Measurements from ENCODE around the gene DPM3. TPM values are rescaled to one million over a fixed set of nuclear protein-coding genes. Genes with fewer than 3 reads are reported as not detected.
"Not testable (repeated sequence)": the region's sequence is repeated elsewhere in the genome, so short reads cannot be mapped to it uniquely, and the experiment has no call there.

Gene DPM3
- total RNA-seq, 5 donors from 2014 or later (not counting 1 experiment from before 2014, with no cell fraction given), result 26.9 to 70.7 (median 64.5) TPM

- WGBS (ENCODE audit: insufficient coverage), result no CpG with 5 or more reads among the region's 11 CpGs
- POLR2A ChIA-PET, result interaction anchor here in 1 of 2 donors (0.7 kb wide), 1 partner anchor 9 kb away, joined by 20 read pairs; the partner anchor contains the start of gene KRTCAP2
- H3K27ac ChIP-seq (ENCODE audit: low read length); H3K27me3 Mint-ChIP-seq; H3K4me3 ChIP-seq (ENCODE audit: control insufficient read depth in 1 of 2, extremely low read depth in 1 of 2, low read length in 1 of 2); H3K9me3 ChIP-seq; H3K9me3 Mint-ChIP-seq; H3K27ac Mint-ChIP-seq; ATAC-seq (replicated peaks in 1 of 4); H3K4me3 Mint-ChIP-seq; H3K36me3 Mint-ChIP-seq; DNase-seq: not testable (repeated sequence)
- peaks cover 13 to 17% (median 14%) of the 10 kb centered on the region in 3 donors for H3K4me1 Mint-ChIP-seq
- CTCF ChIA-PET, result interaction anchor here (0.6 to 1.8 kb wide), 4 partner anchors 36 to 78 kb away, joined by 3 to 7 read pairs (median 5); no protein-coding TSS in a partner anchor
- Histone ChIP-seq H3K4me1 (ENCODE audit: control insufficient read depth in 1 of 2, extremely low read depth in 1 of 2, insufficient read depth in 2 of 2, low read length in 2 of 2) (peaks cover 7 to 15% of the 10 kb centered on the region in 2 experiments), H3K27me3 (replicated peaks in 1 of 2; ENCODE audit: control insufficient read depth in 2 of 2, extremely low read depth in 1 of 2, insufficient read depth in 2 of 2, low read length in 1 of 2) (peaks cover 0 to 11% of the 10 kb centered on the region in 2 experiments), H3K36me3 (ENCODE audit: control insufficient read depth in 2 of 2, extremely low read depth in 1 of 2, insufficient read depth in 1 of 2, low read length in 1 of 2) (peaks cover 0 to 12% of the 10 kb centered on the region in 2 donors)
Measured at GRCh38 chr1:155164625-155165024, 24.3 kb upstream of the DPM3 start.

GRCh38 chr1:155163785-155164184, 23.5 kb upstream of the DPM3 start:
- H3K27ac Mint-ChIP-seq; H3K4me3 Mint-ChIP-seq; H3K36me3 ChIP-seq (ENCODE audit: control insufficient read depth in 2 of 2, extremely low read depth in 1 of 2, insufficient read depth in 1 of 2, low read length in 1 of 2); H3K27ac ChIP-seq (ENCODE audit: low read length); DNase-seq; ATAC-seq (replicated peaks in 1 of 4); POLR2A ChIA-PET; H3K36me3 Mint-ChIP-seq; H3K4me3 ChIP-seq (ENCODE audit: control insufficient read depth in 1 of 2, extremely low read depth in 1 of 2, low read length in 1 of 2); H3K27me3 Mint-ChIP-seq; H3K9me3 ChIP-seq; H3K9me3 Mint-ChIP-seq: not testable (repeated sequence)
- CTCF ChIA-PET, result interaction anchor here in 1 of 2 donors (0.9 kb wide), 1 partner anchor 68 kb away, joined by 3 read pairs; no protein-coding TSS in a partner anchor
- peaks cover 0 to 11% of the 10 kb centered on the region in 2 experiments for H3K27me3 ChIP-seq (replicated peaks in 1 of 2; ENCODE audit: control insufficient read depth in 2 of 2, extremely low read depth in 1 of 2, insufficient read depth in 2 of 2, low read length in 1 of 2)
- H3K4me1 ChIP-seq (ENCODE audit: control insufficient read depth in 1 of 2, extremely low read depth in 1 of 2, insufficient read depth in 2 of 2, low read length in 2 of 2), result peaks cover 7 to 15% of the 10 kb centered on the region in 2 experiments
- H3K4me1 Mint-ChIP-seq, result peaks cover 11 to 13% (median 12%) of the 10 kb centered on the region in 3 donors
- WGBS (ENCODE audit: insufficient coverage), result no CpG with 5 or more reads among the region's 4 CpGs

- not testable (repeated sequence) for H3K4me3 ChIP-seq (ENCODE audit: control insufficient read depth in 1 of 2, extremely low read depth in 1 of 2, low read length in 1 of 2); H3K27ac ChIP-seq (ENCODE audit: low read length); DNase-seq; H3K27me3 ChIP-seq (replicated peaks in 1 of 2; ENCODE audit: control insufficient read depth in 2 of 2, extremely low read depth in 1 of 2, insufficient read depth in 2 of 2, low read length in 1 of 2); H3K27ac Mint-ChIP-seq; H3K4me3 Mint-ChIP-seq; H3K9me3 ChIP-seq; H3K4me1 Mint-ChIP-seq; H3K36me3 Mint-ChIP-seq; H3K9me3 Mint-ChIP-seq; H3K27me3 Mint-ChIP-seq; ATAC-seq (replicated peaks in 1 of 4); H3K36me3 ChIP-seq (ENCODE audit: control insufficient read depth in 2 of 2, extremely low read depth in 1 of 2, insufficient read depth in 1 of 2, low read length in 1 of 2)
- POLR2A ChIA-PET, result interaction anchor here in 1 of 2 donors (0.7 kb wide), 1 partner anchor 409 kb away, joined by 9 read pairs; no protein-coding TSS in a partner anchor
- H3K4me1 ChIP-seq (ENCODE audit: control insufficient read depth in 1 of 2, extremely low read depth in 1 of 2, insufficient read depth in 2 of 2, low read length in 2 of 2), result peaks cover 6 to 11% of the 10 kb centered on the region in 2 experiments
- CTCF ChIA-PET, result interaction anchor here in 1 of 2 donors (0.7 to 1.2 kb wide), 3 partner anchors 10 to 659 kb away, joined by 4 to 6 read pairs (median 4); partner anchors contain the start of gene KRTCAP2
- WGBS (ENCODE audit: insufficient coverage), result 96% methylated on average over 3 of the region's 6 CpGs
Measured at GRCh38 chr1:155162631-155163030, 22.3 kb upstream of the DPM3 start.

GRCh38 chr1:155160128-155160527, 19.8 kb upstream of the DPM3 start:
- no peak overlapping the region for H3K4me3 ChIP-seq (ENCODE audit: control insufficient read depth in 1 of 2, extremely low read depth in 1 of 2, low read length in 1 of 2)
- Mint-ChIP-seq H3K27me3 (no peaks in the 10 kb centered on the region), H3K36me3 (no peaks in the 10 kb centered on the region), H3K4me1 (no peaks in the 10 kb centered on the region), H3K27ac (no peak overlapping the region), H3K4me3 (no peak overlapping the region), H3K9me3 (no peaks in the 10 kb centered on the region)
- ChIA-PET POLR2A (no interaction called here), CTCF (no interaction called here)
- no peak overlapping the region for H3K27ac ChIP-seq (ENCODE audit: low read length)
- WGBS (ENCODE audit: insufficient coverage), result 74% methylated on average over 6 of the region's 8 CpGs
- no peak for ATAC-seq (replicated peaks in 1 of 4)
- no peaks in the 10 kb centered on the region for H3K27me3 ChIP-seq (replicated peaks in 1 of 2; ENCODE audit: control insufficient read depth in 2 of 2, extremely low read depth in 1 of 2, insufficient read depth in 2 of 2, low read length in 1 of 2)
- DNase-seq, result no peak
- H3K9me3 ChIP-seq, result no peaks in the 10 kb centered on the region
- H3K4me1 ChIP-seq (ENCODE audit: control insufficient read depth in 1 of 2, extremely low read depth in 1 of 2, insufficient read depth in 2 of 2, low read length in 2 of 2), result no peaks in the 10 kb centered on the region
- H3K36me3 ChIP-seq (ENCODE audit: control insufficient read depth in 2 of 2, extremely low read depth in 1 of 2, insufficient read depth in 1 of 2, low read length in 1 of 2), result no peaks in the 10 kb centered on the region

- CTCF ChIA-PET, result no interaction called here
- no peaks in the 10 kb centered on the region for H3K4me1 ChIP-seq (ENCODE audit: control insufficient read depth in 1 of 2, extremely low read depth in 1 of 2, insufficient read depth in 2 of 2, low read length in 2 of 2)
- ATAC-seq (replicated peaks in 1 of 4) (no peak), DNase-seq (no peak)
- no peaks in the 10 kb centered on the region for H3K4me1 Mint-ChIP-seq
- no peaks in the 10 kb centered on the region for H3K27me3 ChIP-seq (replicated peaks in 1 of 2; ENCODE audit: control insufficient read depth in 2 of 2, extremely low read depth in 1 of 2, insufficient read depth in 2 of 2, low read length in 1 of 2)
- H3K27me3 Mint-ChIP-seq, result no peaks in the 10 kb centered on the region
- H3K9me3 ChIP-seq, result no peaks in the 10 kb centered on the region
- POLR2A ChIA-PET, result no interaction called here
- H3K36me3 ChIP-seq (ENCODE audit: control insufficient read depth in 2 of 2, extremely low read depth in 1 of 2, insufficient read depth in 1 of 2, low read length in 1 of 2), result no peaks in the 10 kb centered on the region
- 83% methylated on average over 1 of the region's 1 CpG for WGBS (ENCODE audit: insufficient coverage)
- H3K27ac Mint-ChIP-seq, result no peak overlapping the region
- H3K4me3 ChIP-seq (ENCODE audit: control insufficient read depth in 1 of 2, extremely low read depth in 1 of 2, low read length in 1 of 2), result no peak overlapping the region
- no peak overlapping the region for H3K27ac ChIP-seq (ENCODE audit: low read length)
- H3K36me3 Mint-ChIP-seq, result no peaks in the 10 kb centered on the region
- H3K9me3 Mint-ChIP-seq, result no peaks in the 10 kb centered on the region
- H3K4me3 Mint-ChIP-seq, result no peak overlapping the region
Measured at GRCh38 chr1:155158991-155159390, 18.7 kb upstream of the DPM3 start.

GRCh38 chr1:155155996-155156643, 15.8 kb upstream of the DPM3 start:
- H3K27ac ChIP-seq (ENCODE audit: low read length); H3K4me3 ChIP-seq (ENCODE audit: control insufficient read depth in 1 of 2, extremely low read depth in 1 of 2, low read length in 1 of 2); H3K9me3 ChIP-seq; H3K4me3 Mint-ChIP-seq; DNase-seq; H3K4me1 Mint-ChIP-seq; H3K36me3 Mint-ChIP-seq; H3K9me3 Mint-ChIP-seq; ATAC-seq (replicated peaks in 1 of 4); H3K27me3 Mint-ChIP-seq; POLR2A ChIA-PET; H3K27ac Mint-ChIP-seq; H3K36me3 ChIP-seq (ENCODE audit: control insufficient read depth in 2 of 2, extremely low read depth in 1 of 2, insufficient read depth in 1 of 2, low read length in 1 of 2); H3K4me1 ChIP-seq (ENCODE audit: control insufficient read depth in 1 of 2, extremely low read depth in 1 of 2, insufficient read depth in 2 of 2, low read length in 2 of 2): not testable (repeated sequence)
- CTCF ChIA-PET, result interaction anchor here in 1 of 2 donors (0.6 kb wide), 1 partner anchor 1069 kb away, joined by 4 read pairs; no protein-coding TSS in a partner anchor
- H3K27me3 ChIP-seq (replicated peaks in 1 of 2; ENCODE audit: control insufficient read depth in 2 of 2, extremely low read depth in 1 of 2, insufficient read depth in 2 of 2, low read length in 1 of 2), result peaks cover 0 to 10% of the 10 kb centered on the region in 2 experiments
- no CpG with 5 or more reads among the region's 3 CpGs for WGBS (ENCODE audit: insufficient coverage)
